ENCODE data around the gene MCF2L. TPM values are rescaled to one million over a fixed set of nuclear protein-coding genes. Genes with fewer than 3 reads are reported as not detected.

Gene MCF2L
- total RNA-seq, 1 donor from 2014 or later = 12.3 TPM

DNA sequence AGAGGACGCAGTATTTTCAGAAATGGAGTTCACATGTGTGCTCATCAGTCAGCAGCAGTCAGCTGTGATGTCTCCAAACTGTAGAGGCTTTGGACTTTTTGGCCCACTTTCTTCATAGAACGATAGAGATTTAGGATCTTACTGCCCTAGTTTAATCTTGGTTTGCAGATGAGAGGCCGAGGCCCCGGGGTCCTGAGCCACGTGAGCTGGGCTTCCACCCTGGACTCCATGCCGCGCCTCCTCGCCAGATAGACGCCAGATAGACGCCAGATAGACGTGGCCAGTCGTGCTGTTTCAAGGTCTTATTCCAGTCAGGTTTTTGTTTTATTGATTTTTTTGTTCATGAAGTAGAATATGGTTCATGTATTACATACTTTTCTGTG lies 11.7 kb upstream of the MCF2L start:
- Histone ChIP-seq H3K36me3 (ENCODE audit: control insufficient read depth, insufficient read depth, low read length) (no peaks in the 10 kb centered on the region), H3K4me3 (ENCODE audit: low read depth, low read length) (no peak overlapping the region), H3K27me3 (ENCODE audit: control insufficient read depth, insufficient read depth, low read length) (peaks cover 11% of the 10 kb centered on the region)
- no peak for TF ChIP-seq CTCF (IDR thresholded peaks at IDR 0.05; ENCODE audit: insufficient read depth, low read length, poor library complexity, severe bottlenecking)
- no peak for DNase-seq (ENCODE audit: low read depth)

- Histone ChIP-seq H3K4me3 (ENCODE audit: low read depth, low read length) (no peak overlapping the region), H3K27me3 (ENCODE audit: control insufficient read depth, insufficient read depth, low read length) (peaks cover 8% of the 10 kb centered on the region), H3K36me3 (ENCODE audit: control insufficient read depth, insufficient read depth, low read length) (no peaks in the 10 kb centered on the region)
- DNase-seq (ENCODE audit: low read depth) = no peak
- TF ChIP-seq CTCF (IDR thresholded peaks at IDR 0.05; ENCODE audit: insufficient read depth, low read length, poor library complexity, severe bottlenecking) = no peak
These were observed 10.7 kb upstream of the MCF2L start for GRCh38 chr13:112958127-112958989.

- H3K36me3 ChIP-seq (ENCODE audit: control insufficient read depth, insufficient read depth, low read length) = no peaks in the 10 kb centered on the region
- no peak overlapping the region for H3K4me3 ChIP-seq (ENCODE audit: low read depth, low read length)
- TF ChIP-seq CTCF (IDR thresholded peaks at IDR 0.05; ENCODE audit: insufficient read depth, low read length, poor library complexity, severe bottlenecking) = no peak
- DNase-seq (ENCODE audit: low read depth) = no peak
- peaks cover 3% of the 10 kb centered on the region for H3K27me3 ChIP-seq (ENCODE audit: control insufficient read depth, insufficient read depth, low read length)
These were observed 9.8 kb upstream of the MCF2L start for GRCh38 chr13:112959206-112959605.

GRCh38 chr13:112959701-112960542 lies 9.1 kb upstream of the MCF2L start:
- Histone ChIP-seq H3K4me3 (ENCODE audit: low read depth, low read length) (no peak overlapping the region), H3K36me3 (ENCODE audit: control insufficient read depth, insufficient read depth, low read length) (no peaks in the 10 kb centered on the region), H3K27me3 (ENCODE audit: control insufficient read depth, insufficient read depth, low read length) (peaks cover 3% of the 10 kb centered on the region)
- no peak for TF ChIP-seq CTCF (IDR thresholded peaks at IDR 0.05; ENCODE audit: insufficient read depth, low read length, poor library complexity, severe bottlenecking)
- DNase-seq (ENCODE audit: low read depth) = no peak

DNA sequence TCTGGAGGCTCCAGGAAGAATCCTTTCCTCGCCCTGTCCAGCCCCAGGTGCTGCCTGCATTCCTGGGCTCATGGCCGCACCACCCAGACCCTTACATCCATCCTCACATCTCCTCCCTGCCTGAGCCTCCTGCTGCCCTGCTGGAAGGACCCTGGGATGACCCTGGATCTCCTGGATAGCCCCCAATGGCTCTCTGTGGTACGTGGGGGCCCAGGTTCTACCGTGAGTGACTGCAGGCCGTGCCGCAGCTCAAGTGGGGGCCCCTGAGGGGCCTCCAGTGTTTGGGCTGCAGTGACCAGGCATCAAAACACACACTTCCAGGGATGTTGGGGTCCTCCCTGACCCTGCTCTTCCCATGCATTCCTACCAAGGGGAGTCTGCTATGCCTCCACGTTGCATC lies 8.3 kb upstream of the MCF2L start:
- H3K27me3 ChIP-seq (ENCODE audit: control insufficient read depth, insufficient read depth, low read length) = peaks cover 8% of the 10 kb centered on the region
- no peak for DNase-seq (ENCODE audit: low read depth)

More for the DNA sequence above, 8.3 kb upstream of the MCF2L start:
- TF ChIP-seq CTCF (IDR thresholded peaks at IDR 0.05; ENCODE audit: insufficient read depth, low read length, poor library complexity, severe bottlenecking) = no peak
- H3K36me3 ChIP-seq (ENCODE audit: control insufficient read depth, insufficient read depth, low read length) = no peaks in the 10 kb centered on the region
- no peak overlapping the region for H3K4me3 ChIP-seq (ENCODE audit: low read depth, low read length)
